DOHH2 (cell line): ENCODE results near the gene DLGAP1.

Experiments
- H3F3A ChIP-seq: fragments of 200-600 bp; sonication (generic), shearing (Covaris generic); 2 replicates; pipeline ENCODE4 v1.6.0; 2016; ENCODE audit warnings: antibody characterized with exemption, mild to moderate bottlenecking; ENCODE audit not compliant: control insufficient read depth, insufficient read depth
- H3K27ac ChIP-seq: fragments of 200-600 bp; sonication (generic); 2 replicates; pipeline ENCODE4 v1.5.1; 2014; ENCODE audit warnings: low read depth, mild to moderate bottlenecking, low read length, moderate library complexity
- H3K27me3 ChIP-seq: fragments of 200-600 bp; sonication (generic); 2 replicates; pipeline ENCODE4 v1.6.1; 2014; ENCODE audit warnings: mild to moderate bottlenecking, low read length, mixed read lengths; ENCODE audit not compliant: control insufficient read depth
- H3K36me3 ChIP-seq: fragments of 200-600 bp; sonication (generic); 2 replicates; pipeline ENCODE4 v1.6.1; 2014; ENCODE audit warnings: mild to moderate bottlenecking, low read length, moderate library complexity, mixed read lengths; ENCODE audit not compliant: control insufficient read depth
- H3K4me1 ChIP-seq: fragments of 200-600 bp; sonication (generic); 2 replicates; pipeline ENCODE4 v1.6.1; 2014; ENCODE audit warnings: mild to moderate bottlenecking, low read length, mixed read lengths; ENCODE audit not compliant: control insufficient read depth
- H3K4me2 ChIP-seq: fragments of 200-600 bp; sonication (generic); 2 replicates; pipeline ENCODE4 v1.6.0; 2014; ENCODE audit warnings: mild to moderate bottlenecking, low read length, moderate library complexity
- H3K4me3 ChIP-seq: fragments of 200-600 bp; sonication (generic); 2 replicates; pipeline ENCODE4 v1.5.1; 2014; ENCODE audit warnings: mild to moderate bottlenecking, low read length, mixed read lengths
- H3K79me2 ChIP-seq: fragments of 200-600 bp; sonication (generic); 2 replicates; pipeline ENCODE4 v1.6.1; 2014; ENCODE audit warnings: mild to moderate bottlenecking, low read length, mixed read lengths; ENCODE audit not compliant: control insufficient read depth
- H3K9me2 ChIP-seq: fragments of 200-600 bp; sonication (generic); replicated peaks from 2 replicates; pipeline ENCODE4 v1.6.1; 2014; ENCODE audit warnings: mild to moderate bottlenecking, low read length, mixed read lengths; ENCODE audit not compliant: control insufficient read depth
- H3K9me3 ChIP-seq: fragments of 200-600 bp; sonication (generic); 2 replicates; pipeline ENCODE4 v1.6.1; 2014; ENCODE audit warnings: antibody characterized with exemption, low read length, mixed read lengths; ENCODE audit not compliant: control insufficient read depth, insufficient read depth
- H4K20me1 ChIP-seq: fragments of 200-600 bp; sonication (generic); 2 replicates; pipeline ENCODE4 v1.6.0; 2014; ENCODE audit warnings: low read depth, mild to moderate bottlenecking, antibody characterized with exemption, low read length, moderate library complexity; ENCODE audit not compliant: control insufficient read depth, insufficient read depth
- CTCF ChIP-seq: fragments of 200-600 bp; sonication (generic); IDR thresholded peaks from one replicate; pipeline ENCODE4 v1.5.1; 2014; ENCODE audit warnings: antibody characterized with exemption, mild to moderate bottlenecking, low read depth, low read length; ENCODE audit not compliant: poor library complexity, severe bottlenecking
- EZH2phosphoT487 ChIP-seq: fragments of 200-600 bp; sonication (generic); IDR thresholded peaks from 2 replicates; pipeline ENCODE4 v1.6.1; 2017; ENCODE audit warnings: borderline replicate concordance, mild to moderate bottlenecking, antibody characterized with exemption, low read length, moderate library complexity, mixed read lengths

Gene DLGAP1

DNA sequence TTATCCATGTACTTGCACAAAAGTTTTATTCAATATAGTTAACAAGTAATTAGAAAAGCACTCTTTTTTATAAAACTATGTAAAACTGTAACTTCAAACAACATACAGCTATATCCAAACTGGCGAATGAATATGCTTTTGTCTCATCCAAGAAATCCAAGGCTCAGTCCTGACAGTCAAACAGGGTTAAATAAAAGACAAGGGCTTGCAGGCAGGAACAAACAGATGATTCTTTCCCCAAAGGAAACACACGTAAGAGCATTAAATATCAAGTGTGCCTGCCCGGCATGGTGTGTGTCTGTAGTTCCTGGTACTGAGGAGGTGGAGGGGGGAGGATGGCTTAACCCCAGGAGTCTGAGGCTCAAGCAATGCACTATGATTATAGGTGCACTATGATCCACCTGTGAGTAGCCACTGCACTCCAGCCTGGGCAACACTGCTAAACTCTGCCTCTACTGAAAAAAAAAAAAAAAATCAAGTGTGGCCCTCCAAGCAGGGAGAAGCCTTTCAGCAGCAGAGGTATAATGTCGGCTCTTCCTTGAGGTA, 171.3 kb downstream of the DLGAP1 start:
- Histone ChIP-seq H4K20me1 (no peaks in the 10 kb centered on the region), H3K27me3 (no peaks in the 10 kb centered on the region), H3F3A (no peaks in the 10 kb centered on the region), H3K4me3 (no peak overlapping the region), H3K79me2 (no peaks in the 10 kb centered on the region), H3K4me1 (no peaks in the 10 kb centered on the region), H3K9me3 (no peaks in the 10 kb centered on the region), H3K27ac (no peak overlapping the region), H3K36me3 (no peaks in the 10 kb centered on the region), H3K9me2 (no peaks in the 10 kb centered on the region), H3K4me2 (no peak overlapping the region)
- TF ChIP-seq CTCF = no peak
- TF ChIP-seq EZH2phosphoT487 = no peak

DNA sequence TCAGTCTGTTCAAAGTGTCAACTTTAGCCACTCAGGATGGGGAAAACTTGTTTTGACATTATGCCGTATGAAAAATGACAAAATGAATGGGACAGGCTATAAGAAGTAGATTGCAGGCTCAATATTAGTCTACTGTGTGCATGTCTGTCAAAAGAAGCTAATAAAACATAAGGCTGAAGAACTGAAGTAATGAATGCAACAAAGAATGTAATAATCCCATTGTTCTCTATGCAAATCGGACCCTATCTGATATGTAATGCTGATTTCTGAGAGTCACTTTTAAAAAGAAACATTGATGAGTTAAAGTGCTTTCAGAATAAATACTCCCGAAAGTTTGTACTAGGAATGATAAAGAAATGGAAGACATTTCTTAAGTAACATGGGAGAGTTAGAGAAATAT, 172.2 kb downstream of the DLGAP1 start:
- no peak overlapping the region for H3K4me3 ChIP-seq
- TF ChIP-seq EZH2phosphoT487 (no peak), CTCF (no peak)
- H3K79me2 ChIP-seq = no peaks in the 10 kb centered on the region
- H3K27me3 ChIP-seq = no peaks in the 10 kb centered on the region
- no peaks in the 10 kb centered on the region for H3K9me2 ChIP-seq
- H3K27ac ChIP-seq = no peak overlapping the region
- H3K4me1 ChIP-seq = no peaks in the 10 kb centered on the region
- H3F3A ChIP-seq = no peaks in the 10 kb centered on the region
- no peaks in the 10 kb centered on the region for H3K36me3 ChIP-seq
- H3K4me2 ChIP-seq = no peak overlapping the region
- no peaks in the 10 kb centered on the region for H3K9me3 ChIP-seq
- no peaks in the 10 kb centered on the region for H4K20me1 ChIP-seq

DNA sequence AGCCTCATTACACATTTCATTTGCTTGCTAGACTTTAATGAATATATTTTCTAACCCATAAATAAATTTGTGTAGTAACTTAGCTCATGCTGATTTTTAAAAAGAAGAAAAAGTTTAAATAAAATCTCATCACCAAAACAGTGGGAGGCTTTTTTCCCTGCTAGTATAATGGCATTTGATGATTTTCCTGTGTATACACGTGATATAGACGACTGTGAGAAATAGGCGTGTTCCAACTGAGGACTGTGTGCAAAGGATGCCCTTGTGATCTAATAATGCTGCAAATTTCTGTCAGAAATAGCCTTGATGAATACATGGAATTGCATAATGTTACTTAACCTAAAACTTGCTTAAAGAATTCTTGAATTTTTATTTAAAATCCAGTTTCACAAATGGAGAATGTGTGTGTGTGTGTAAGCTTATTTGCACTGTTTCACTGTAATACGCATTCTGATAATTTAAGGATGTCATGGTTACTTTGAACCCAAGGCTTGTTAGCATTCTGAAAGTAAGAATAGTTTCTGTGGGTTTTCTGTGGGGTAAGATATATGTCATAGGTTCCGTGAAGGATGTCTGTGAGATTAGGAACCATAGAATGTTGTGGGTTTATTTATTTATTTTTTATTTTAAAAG, 178.0 kb downstream of the DLGAP1 start:
- no peaks in the 10 kb centered on the region for H3K27me3 ChIP-seq
- no peak overlapping the region for H3K27ac ChIP-seq
- no peaks in the 10 kb centered on the region for H3K79me2 ChIP-seq
- no peaks in the 10 kb centered on the region for H3K9me3 ChIP-seq
- H3K4me1 ChIP-seq = no peaks in the 10 kb centered on the region
- H4K20me1 ChIP-seq = no peaks in the 10 kb centered on the region
- no peaks in the 10 kb centered on the region for H3K9me2 ChIP-seq
- no peaks in the 10 kb centered on the region for H3K36me3 ChIP-seq
- no peak for TF ChIP-seq CTCF
- TF ChIP-seq EZH2phosphoT487 = no peak
- H3K4me3 ChIP-seq = no peak overlapping the region
- no peak overlapping the region for H3K4me2 ChIP-seq
- no peaks in the 10 kb centered on the region for H3F3A ChIP-seq
